CD14-positive monocyte (primary cell): ENCODE results near the gene TMEM179. TPM values are rescaled to one million over a fixed set of nuclear protein-coding genes. Genes with fewer than 3 reads are reported as not detected.

ENCODE experiments used
- DNase-seq, 3 donors: peaks; one replicate each; pipeline ENCODE4 v3.0.0-alpha.2; 2011 to 2022
- H2AFZ ChIP-seq: 2 replicates; pipeline ENCODE4 v1.6.0; 2012; ENCODE audit warnings: mild to moderate bottlenecking, low read depth, low read length, inconsistent platforms; ENCODE audit not compliant: insufficient read depth, poor library complexity, severe bottlenecking
- H3K27ac ChIP-seq, 2 donors: 1 replicate in 1 of 2; 2 replicates in 1 of 2; pipeline ENCODE4 v1.5.1; 2012 to 2013; ENCODE audit warnings: low read length in 2 of 2, control low read depth in 1 of 2, inconsistent platforms in 1 of 2, low read depth in 1 of 2, mild to moderate bottlenecking in 1 of 2
- H3K27me3 ChIP-seq, 2 donors: one replicate each; pipeline versions ENCODE4 v1.6.0 to v1.6.1; 2011 to 2013; ENCODE audit warnings: low read length in 2 of 2; ENCODE audit not compliant: control insufficient read depth in 2 of 2, insufficient read depth in 2 of 2
- H3K36me3 ChIP-seq, 2 donors: replicated peaks in 1 of 2; 1 replicate in 1 of 2; 2 replicates in 1 of 2; pipeline versions ENCODE4 v1.5.1 to v1.6.1; 2012 to 2013; ENCODE audit warnings: low read length in 2 of 2, control low read depth in 1 of 2, inconsistent platforms in 1 of 2, mild to moderate bottlenecking in 1 of 2; ENCODE audit not compliant: insufficient read depth in 2 of 2, control insufficient read depth in 1 of 2
- H3K4me1 ChIP-seq, 2 donors: 1 replicate in 1 of 2; 2 replicates in 1 of 2; pipeline versions ENCODE4 v1.5.1 to v1.6.1; 2012 to 2013; ENCODE audit warnings: low read length in 2 of 2, control low read depth in 1 of 2, inconsistent platforms in 1 of 2, mild to moderate bottlenecking in 1 of 2, moderate library complexity in 1 of 2; ENCODE audit not compliant: insufficient read depth in 2 of 2, control insufficient read depth in 1 of 2
- H3K4me2 ChIP-seq: replicated peaks from 2 replicates; pipeline ENCODE3; 2012; ENCODE audit warnings: low read length, moderate library complexity, mild to moderate bottlenecking; ENCODE audit not compliant: poor library complexity, severe bottlenecking; ENCODE audit errors: extremely low read depth
- H3K4me3 ChIP-seq, 3 experiments: fragments of 200-600 bp in 1 of 3; sonication (generic) in 1 of 3; replicated peaks in 1 of 3; 1 replicate in 2 of 3; 2 replicates in 1 of 3; pipeline ENCODE4 v1.5.1; 2011 to 2013; ENCODE audit warnings: low read length in 3 of 3, mild to moderate bottlenecking in 3 of 3, control low read depth in 2 of 3, low read depth in 2 of 3, inconsistent platforms in 1 of 3, moderate library complexity in 1 of 3
- H3K79me2 ChIP-seq: 2 replicates; pipeline ENCODE4 v1.6.0; 2012; ENCODE audit warnings: mild to moderate bottlenecking, control low read depth, inconsistent platforms, low read length, moderate library complexity; ENCODE audit not compliant: insufficient read depth
- H3K9ac ChIP-seq: 2 replicates; pipeline ENCODE4 v1.6.0; 2017; ENCODE audit warnings: low read length, mild to moderate bottlenecking; ENCODE audit not compliant: insufficient read depth, poor library complexity, severe bottlenecking
- H3K9me3 ChIP-seq, 2 donors: replicated peaks in 1 of 2; 1 replicate in 1 of 2; 2 replicates in 1 of 2; pipeline versions ENCODE4 v1.5.1 to v1.6.1; 2012 to 2013; ENCODE audit warnings: low read length in 2 of 2, control low read depth in 1 of 2; ENCODE audit not compliant: control insufficient read depth in 1 of 2, insufficient read depth in 1 of 2
- H4K20me1 ChIP-seq: 2 replicates; pipeline ENCODE4 v1.6.0; 2012; ENCODE audit warnings: mild to moderate bottlenecking, low read length, control low read depth, moderate library complexity; ENCODE audit not compliant: insufficient read depth
- H3K27ac Mint-ChIP-seq, 7 donors: one replicate each; pipeline ENCODE4 v1.8.0; 2020; ENCODE audit warnings: mild to moderate bottlenecking in 7 of 7, mixed read lengths in 7 of 7, moderate library complexity in 6 of 7, inconsistent platforms in 2 of 7
- H3K27me3 Mint-ChIP-seq, 3 donors: one replicate each; pipeline ENCODE4 v1.8.0; 2021 to 2022; ENCODE audit warnings: low read depth in 3 of 3, mild to moderate bottlenecking in 3 of 3, mixed read lengths in 3 of 3, moderate library complexity in 3 of 3, inconsistent platforms in 1 of 3
- H3K36me3 Mint-ChIP-seq, 2 donors: one replicate each; pipeline ENCODE4 v1.8.0; 2020; ENCODE audit warnings: mixed read lengths in 2 of 2, inconsistent platforms in 1 of 2, mild to moderate bottlenecking in 1 of 2
- H3K4me1 Mint-ChIP-seq: one replicate; pipeline ENCODE4 v1.8.0; 2020; ENCODE audit warnings: mild to moderate bottlenecking, mixed read lengths
- H3K4me3 Mint-ChIP-seq, 2 donors: one replicate each; pipeline ENCODE4 v1.8.0; 2020; ENCODE audit warnings: mild to moderate bottlenecking in 2 of 2, mixed read lengths in 2 of 2, moderate library complexity in 1 of 2
- H3K9me3 Mint-ChIP-seq, 7 donors: one replicate each; pipeline ENCODE4 v1.8.0; 2020 to 2022; ENCODE audit warnings: mixed read lengths in 7 of 7, mild to moderate bottlenecking in 6 of 7, moderate library complexity in 6 of 7, inconsistent platforms in 2 of 7
- CTCF ChIP-seq: fragments of 200-600 bp; IDR thresholded peaks from one replicate; pipeline ENCODE4 v1.8.0; 2022; ENCODE audit warnings: antibody characterized with exemption, mild to moderate bottlenecking
- WGBS: methylation state at CpG from one replicate; pipeline ENCODE4 v1.1.5; 2013; ENCODE audit warnings: missing lambda C conversion rate; ENCODE audit not compliant: insufficient coverage; 5-methylcytosine and 5-hydroxymethylcytosine counted together
- intact Hi-C, 2 donors: fragments of 100-400 bp; cut with micrococcal nuclease; formaldehyde crosslinking; loops; one replicate each; pipeline versions ENCODE4 v1.15.0 to v1.15.1; 2023
- polyA plus RNA-seq, 3 donors: library from polyadenylated mRNA; depleted of rRNA in 1 of 3; unstranded in 2 of 3; stranded (reverse) in 1 of 3; fragments of 300-500 nt in 2 of 3; fragments of >200 nt in 1 of 3; fragmentation: Illumina TruSeq in 2 of 3; gene quantifications; 1 replicate in 2 of 3; 2 replicates in 1 of 3; pipeline ENCODE4 v1.2.3, GENCODE V29; 2012 to 2021

The TMEM179 gene
- polyA plus RNA-seq, 3 donors: not detected

- Histone ChIP-seq H3K27ac (no peak overlapping the region), H3K79me2 (no peaks in the 10 kb centered on the region)
- 82% methylated on average over 11 of the region's 17 CpGs for WGBS
These were observed 60.1 kb downstream of the TMEM179 start for GRCh38 chr14:104544362-104544961.

More at GRCh38 chr14:104544362-104544961, 60.1 kb downstream of the TMEM179 start:
- Histone ChIP-seq H3K4me1 (no peaks in the 10 kb centered on the region), H3K27me3 (peaks cover 0 to 3% of the 10 kb centered on the region in 2 donors), H3K36me3 (no peaks in the 10 kb centered on the region), H2AFZ (no peak overlapping the region), H4K20me1 (no peaks in the 10 kb centered on the region), H3K9me3 (no peaks in the 10 kb centered on the region), H3K4me2 (no peak overlapping the region), H3K4me3 (no peak overlapping the region), H3K9ac (no peak overlapping the region)
- Mint-ChIP-seq H3K4me3 (no peak overlapping the region), H3K27me3 (peaks cover 10 to 16% (median 11%) of the 10 kb centered on the region in 3 donors), H3K9me3 (no peaks in the 10 kb centered on the region), H3K27ac (no peak overlapping the region), H3K36me3 (no peaks in the 10 kb centered on the region), H3K4me1 (no peaks in the 10 kb centered on the region)
- no peak for TF ChIP-seq CTCF
- no peak for DNase-seq
- intact Hi-C loops: no loop called here
